Right ventricle myocardium superior (tissue), 1 donor: ENCODE measurements around the gene MRPS23. TPM values are rescaled to one million over a fixed set of nuclear protein-coding genes. Genes with fewer than 3 reads are reported as not detected.
A peak's percentile ranks its signal among the peaks of the same experiment; 100 is the strongest.

Experiments
- ATAC-seq: fragments of 200-7000 bp; cut with Tn5 transposase; one replicate; pipeline ENCODE4 v1.9.1; 2020; ENCODE audit warnings: mild to moderate bottlenecking; ENCODE audit not compliant: poor library complexity
- DNase-seq: peaks from one replicate; pipeline ENCODE4 v3.0.0-alpha.2; 2020
- intact Hi-C: fragments of 100-400 bp; cut with DNase I; formaldehyde crosslinking; loops from one replicate; pipeline ENCODE4 v1.11.2; 2022
- total RNA-seq: library from RNA; stranded (reverse); fragmentation: NEBNext Ultra II Directional; extraction: Animal tissue kit (Norgen Biotek cat#: 25700); gene quantifications from one replicate; pipeline ENCODE4 v1.2.1, GENCODE V29; 2021
- donor health status: DM: no; HTN: yes; CAD: no; lungs with severe emphysema.

MRPS23 gene
- total RNA-seq, 1 donor from 2014 or later, result 89.8 TPM

DNA sequence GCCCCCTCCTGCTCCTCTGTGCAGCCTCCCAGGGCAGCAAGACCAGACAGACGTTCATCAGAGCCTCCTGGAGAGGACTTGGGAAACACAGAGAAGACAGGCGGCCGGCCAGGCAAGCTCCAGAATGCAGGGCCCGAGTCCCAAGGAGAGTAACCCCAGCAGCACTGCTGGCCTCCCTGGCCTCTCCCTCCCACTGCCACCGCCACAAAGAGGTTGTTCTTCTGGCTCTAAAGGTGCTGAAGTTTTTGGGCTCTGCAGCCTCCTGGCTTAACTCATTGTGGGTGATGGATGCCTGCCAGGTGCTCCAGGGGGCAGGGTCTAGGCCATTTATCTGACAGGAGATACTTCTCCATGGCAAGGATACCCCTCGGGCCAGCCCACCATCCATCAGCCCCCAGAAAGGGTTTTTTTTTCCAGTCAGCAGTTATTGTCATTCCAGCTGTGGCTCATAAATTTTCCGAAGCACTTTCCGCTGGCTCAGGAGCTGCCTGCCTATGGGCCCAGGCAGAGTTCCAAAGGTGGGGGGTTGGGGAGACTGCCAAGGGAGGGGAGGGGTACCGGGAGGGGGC lies 32.0 kb upstream of the MRPS23 start:
- DNase-seq, result peak; percentile 70
- ATAC-seq, result peak; percentile 60
- intact Hi-C loops, result no loop called here

DNA sequence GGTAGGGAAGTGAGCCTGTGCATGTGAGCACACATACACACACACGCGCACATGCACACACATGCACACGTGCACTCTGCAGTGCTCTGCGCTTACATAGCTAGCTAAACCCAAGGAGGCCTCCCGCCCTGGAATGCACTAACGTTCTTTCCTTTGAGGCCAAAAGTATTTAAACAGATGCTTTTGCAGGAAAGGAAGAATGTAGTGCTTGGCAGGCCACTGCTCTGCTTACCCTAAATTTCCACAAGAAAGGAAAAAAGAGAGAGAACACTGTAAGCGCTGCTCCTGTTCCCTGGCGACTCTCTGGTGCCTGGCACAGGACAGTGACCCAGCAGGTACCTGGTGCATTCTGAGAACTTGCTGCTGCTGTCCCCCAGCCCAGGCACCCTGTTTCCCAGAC lies 31.3 kb upstream of the MRPS23 start:
- peak; percentile 8 for ATAC-seq
- intact Hi-C loops, result no loop called here
- no peak for DNase-seq

DNA sequence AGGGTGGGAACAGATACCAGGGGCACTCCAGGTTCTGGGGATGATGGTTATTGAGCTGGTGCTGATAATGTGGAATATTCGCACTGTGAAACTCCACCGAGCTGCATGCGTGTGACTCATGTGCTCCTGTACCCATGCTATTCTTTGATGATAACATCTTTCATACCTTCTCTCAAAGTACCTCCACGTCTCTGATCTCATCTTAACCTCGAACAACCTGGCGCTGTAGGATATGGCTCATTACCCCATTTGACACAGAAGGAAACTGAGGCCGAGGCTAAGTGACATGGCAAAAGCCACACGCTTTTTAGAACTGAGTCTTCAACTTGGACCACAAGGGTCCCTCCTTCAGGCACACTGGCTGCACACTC lies 30.2 kb upstream of the MRPS23 start:
- DNase-seq, result no peak
- intact Hi-C loops, result no loop called here
- no peak for ATAC-seq

DNA sequence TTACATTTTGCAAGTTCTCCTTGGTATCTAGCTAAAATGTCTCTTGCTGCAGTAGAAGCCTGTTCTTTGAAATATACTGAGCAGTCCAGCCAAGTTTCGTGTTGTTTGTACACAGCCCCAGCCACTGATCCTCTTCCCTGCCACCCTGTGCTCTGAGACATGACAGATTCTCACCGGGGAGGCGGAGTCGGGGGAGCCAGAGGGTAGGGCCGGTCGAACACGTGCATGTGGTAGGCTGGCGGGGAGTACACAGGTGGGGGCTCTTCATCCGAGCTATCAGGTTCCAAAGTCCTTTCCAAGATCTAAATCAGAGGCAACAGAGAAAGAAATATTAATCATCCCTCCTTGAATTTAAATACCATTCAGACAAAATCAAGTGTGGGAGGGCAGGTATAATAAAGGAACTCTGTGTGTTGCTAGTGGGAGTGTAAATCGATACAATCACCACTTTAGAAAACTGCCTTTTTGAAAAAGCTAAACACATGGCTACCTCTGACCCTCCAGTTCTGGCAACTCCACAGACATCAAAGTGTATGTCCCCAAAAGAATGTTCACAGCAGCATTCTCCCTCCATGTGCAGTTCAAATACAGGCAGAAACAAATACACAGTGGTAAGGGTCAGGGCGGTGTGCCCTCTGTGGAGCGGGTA lies 29.7 kb upstream of the MRPS23 start:
- intact Hi-C loops, result no loop called here
- DNase-seq, result no peak
- ATAC-seq, result no peak

DNA sequence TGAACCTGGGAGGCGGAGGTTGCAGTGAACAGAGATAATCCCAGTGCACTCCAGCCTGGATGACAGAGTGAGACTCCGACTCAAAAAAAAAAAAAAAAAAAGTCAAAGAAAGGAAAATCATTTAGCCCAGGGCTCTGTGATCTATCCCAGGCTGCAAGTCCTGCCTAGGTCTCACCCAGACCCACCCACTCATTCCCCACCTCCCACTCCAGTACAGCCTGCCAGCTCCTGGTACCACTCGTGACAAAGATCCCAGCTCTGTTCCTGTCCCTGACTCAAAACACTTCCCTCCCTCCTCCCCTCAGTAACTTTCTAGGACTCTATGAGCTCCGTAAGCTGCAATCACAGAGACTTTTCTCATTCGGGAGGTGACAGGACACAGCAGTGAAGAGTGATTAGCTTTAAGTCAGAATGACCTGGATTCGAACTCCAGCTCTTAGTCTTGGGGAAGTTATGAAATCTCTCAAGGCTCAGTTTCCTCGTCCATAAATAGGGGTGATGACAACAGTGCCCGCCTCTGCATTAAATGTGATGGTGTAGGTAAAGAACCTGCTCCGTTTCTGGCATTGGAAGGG lies 28.0 kb upstream of the MRPS23 start:
- intact Hi-C loops, result no loop called here
- no peak for ATAC-seq
- no peak for DNase-seq

DNA sequence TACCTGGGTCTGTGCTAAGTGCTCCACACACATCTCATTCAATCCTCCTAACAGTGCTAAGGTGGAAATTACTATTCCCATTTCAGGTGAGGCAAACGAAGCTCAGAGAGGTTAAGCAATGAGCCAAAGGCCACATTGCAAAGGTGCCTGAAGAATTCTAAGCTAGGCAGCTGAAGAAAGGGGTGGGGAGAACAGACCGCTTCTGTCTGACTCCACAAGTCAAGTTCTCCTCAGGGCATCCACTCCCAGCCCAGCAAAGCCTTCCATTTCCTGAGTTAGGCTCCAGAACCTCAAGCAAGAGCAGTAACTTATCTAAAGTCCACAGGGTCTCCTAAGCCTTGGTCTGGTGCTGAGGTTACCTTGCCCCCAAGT lies 27.0 kb upstream of the MRPS23 start:
- intact Hi-C loops, result no loop called here
- no peak for DNase-seq
- ATAC-seq, result no peak

DNA sequence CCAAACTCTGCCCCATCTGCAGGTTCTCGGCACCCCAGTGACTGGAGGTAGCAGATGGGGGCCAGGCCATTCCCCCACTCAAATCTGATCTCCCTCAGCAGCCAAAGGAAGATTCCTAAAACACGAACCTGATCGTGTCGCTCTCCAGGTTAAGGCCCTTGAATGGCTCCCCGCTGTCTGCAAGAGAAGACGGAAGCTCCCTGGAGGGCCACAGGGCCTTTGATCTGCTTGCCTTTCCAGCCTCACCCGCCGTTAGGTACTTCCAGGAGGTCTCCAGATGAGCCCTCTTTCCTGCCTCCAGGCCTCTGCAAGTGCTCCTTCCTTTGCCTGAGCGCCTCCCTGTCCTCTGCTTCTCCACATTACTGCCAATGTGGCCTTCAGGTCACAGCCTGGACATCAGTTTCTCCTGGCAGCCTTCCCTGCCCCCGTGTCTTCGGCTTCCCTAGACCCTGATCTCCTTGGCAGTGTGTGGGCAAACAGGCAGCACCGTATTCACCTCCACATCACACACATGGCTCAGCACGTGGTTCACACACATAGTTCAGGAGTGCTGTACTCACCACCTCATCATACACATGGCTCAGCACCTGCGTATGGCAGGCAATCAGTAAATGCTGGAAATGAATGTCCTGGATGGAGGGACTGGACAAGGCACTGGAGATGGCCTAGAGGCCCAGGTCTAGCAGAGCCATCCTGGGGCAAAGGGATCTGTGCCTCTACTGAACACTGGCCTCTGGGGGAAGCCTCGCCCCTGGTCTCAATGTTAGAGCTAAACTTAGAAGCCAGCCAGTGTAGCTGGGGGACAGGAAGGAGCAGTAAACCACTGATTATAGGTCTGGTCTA lies 26.4 kb upstream of the MRPS23 start:
- no peak for DNase-seq
- intact Hi-C loops, result no loop called here
- ATAC-seq, result no peak

DNA sequence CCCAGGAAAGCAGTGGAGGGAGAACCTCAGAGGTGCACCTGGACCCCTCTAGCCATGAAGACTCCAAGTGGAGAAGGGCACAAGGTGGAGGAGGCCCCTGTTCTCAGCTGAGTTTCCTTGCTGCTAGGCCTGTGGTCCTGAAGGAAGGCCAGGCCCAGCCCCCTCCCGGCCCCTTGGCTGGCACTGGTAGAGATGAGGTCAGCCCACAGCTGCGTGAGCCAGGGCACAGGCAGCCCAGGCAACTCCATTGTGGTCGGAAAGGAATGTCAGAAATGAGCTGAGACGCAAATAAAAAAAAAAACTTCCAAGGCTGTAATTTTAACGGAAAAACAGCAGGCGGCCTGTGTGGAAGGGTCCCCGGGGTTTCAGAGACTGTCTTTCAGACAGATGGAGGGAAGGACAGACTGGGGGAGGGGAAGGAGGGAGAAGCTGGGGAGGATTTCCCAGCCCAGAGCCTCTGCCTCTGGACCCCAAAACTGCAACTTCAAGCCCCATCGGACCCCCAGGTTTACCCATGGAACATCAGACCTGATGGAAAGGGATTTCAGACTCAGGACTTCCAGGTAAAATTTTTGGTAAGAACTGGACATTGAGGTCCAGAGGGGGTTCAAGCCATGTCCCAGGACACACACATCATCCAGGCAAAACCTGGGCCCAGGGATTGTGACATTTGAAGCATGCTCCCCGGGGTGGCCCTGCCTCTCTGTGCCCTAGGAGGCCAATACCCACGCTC lies 25.6 kb upstream of the MRPS23 start:
- ATAC-seq, result peak; percentile 86
- peak; percentile 88 for DNase-seq

DNA sequence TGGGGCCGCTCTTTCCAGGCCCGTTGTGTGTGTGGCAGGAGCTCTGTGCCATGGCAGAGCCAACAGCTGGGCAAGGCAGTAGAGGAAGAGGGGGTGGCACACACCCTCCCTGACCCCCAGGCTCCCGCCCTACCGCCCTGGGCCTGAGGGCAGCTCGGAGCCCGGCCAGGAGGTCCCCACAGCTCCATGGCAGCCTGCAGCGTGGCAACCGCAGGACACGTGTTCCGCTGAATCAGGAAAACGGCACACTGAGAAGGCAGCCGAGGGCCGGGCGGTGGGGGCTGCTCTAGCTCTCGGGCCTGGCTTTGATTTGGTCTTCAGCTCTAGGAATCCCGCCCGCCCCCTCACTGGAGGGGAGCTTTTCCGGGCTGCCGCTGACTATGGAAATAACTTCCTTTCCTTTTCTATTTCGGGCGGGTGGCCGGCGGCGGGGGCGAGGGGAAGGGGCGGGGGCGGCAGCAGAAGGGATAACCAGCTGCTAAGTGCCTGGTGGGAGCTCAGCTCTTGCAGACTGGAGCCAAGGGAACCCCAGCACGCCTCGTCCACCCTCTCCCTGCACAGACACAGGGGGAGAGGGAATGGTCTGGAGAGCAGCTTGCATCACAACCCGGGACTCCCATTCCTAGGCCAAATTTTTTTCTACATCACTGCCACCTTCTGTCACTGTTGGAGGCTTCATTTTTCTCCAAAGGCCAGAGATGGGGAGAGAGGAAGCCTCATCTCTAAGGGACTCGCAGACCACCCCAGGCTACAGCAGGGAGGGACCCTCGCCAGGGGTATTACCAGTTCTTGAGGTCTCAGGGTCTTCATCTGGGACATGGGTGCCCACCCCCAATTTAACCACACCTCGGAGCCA lies 24.8 kb upstream of the MRPS23 start:
- intact Hi-C loops, result no loop called here
- ATAC-seq, result peak; percentile 65
- DNase-seq, result peak; percentile 88

More for the DNA sequence above, 25.6 kb upstream of the MRPS23 start:
- intact Hi-C loops, result no loop called here

DNA sequence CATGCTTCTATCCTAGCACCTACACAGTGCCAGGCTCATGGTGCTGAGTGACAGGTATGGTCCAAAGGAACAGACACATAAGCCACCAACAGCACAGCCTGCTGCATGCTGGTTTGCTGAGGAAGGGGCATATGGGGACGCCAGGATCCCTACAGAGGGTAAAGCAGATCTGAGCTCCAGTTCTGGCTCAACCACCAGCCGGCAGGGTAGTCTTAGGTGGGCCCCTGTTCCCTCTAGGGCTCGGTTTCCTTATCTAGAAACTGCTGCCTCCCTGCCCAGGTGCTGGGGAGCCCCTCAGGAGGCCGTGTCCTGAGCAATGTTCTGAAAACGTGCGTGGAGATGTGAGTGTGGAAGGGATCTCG lies 24.2 kb upstream of the MRPS23 start:
- no peak for ATAC-seq
- no peak for DNase-seq
- intact Hi-C loops, result no loop called here

DNA sequence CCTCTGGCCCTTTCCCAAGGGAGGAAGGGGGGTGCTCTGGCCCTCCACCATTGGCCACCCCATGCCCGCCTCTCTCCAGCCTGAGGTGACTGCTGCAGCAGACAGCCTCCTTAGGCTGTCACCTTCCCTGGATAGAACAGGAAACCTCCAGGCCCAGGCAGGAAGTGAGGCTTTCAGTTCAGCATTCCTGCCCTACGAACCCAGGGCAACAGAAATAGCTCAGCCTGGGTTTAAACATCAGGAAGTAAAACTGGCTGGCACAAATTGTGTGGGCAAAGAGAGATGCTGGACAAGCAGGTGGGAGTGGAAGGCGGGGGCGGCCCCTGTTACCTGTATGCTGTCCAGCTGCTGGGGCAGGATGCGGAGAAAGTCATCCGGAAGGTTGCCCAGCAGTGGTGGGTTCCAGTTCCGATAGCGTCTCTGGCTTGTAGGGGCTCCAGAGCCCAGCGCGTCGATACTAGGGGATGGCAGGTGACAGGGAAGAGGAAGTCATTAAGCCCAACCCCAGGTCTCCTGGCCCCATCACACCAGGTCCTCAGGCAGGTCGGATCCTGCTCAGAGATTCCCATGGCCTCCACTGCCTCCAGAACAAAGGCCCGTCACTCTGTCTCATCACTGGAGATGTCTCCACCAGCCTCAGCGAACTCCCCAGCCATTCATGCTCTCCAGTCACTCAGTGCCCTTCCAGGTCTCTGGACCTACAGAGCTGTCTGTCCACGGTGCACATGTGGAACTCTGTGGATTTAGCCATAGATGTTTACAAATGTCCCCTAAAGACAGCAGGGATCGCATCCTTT lies 23.6 kb upstream of the MRPS23 start:
- no peak for DNase-seq
- no peak for ATAC-seq
- intact Hi-C loops, result no loop called here

DNA sequence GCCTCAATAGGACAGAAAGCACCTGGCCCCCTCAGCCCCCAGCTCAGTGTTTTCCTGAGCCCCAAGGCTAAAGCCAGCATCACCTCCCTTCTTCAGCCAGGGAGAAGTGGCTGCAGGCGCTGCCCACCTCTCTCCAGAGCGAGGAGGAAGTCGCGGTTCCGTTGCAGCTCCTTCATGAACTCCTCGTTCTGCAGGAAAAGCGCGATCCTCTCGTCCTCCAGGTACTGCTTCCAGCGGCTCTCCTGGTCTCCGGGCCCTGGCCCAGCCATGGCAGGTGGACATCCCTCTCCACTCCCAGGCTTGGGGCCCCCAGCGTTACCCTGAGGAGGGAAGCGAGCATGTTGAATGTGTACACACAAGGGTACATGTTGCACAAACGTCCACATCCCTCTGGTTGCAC lies 22.7 kb upstream of the MRPS23 start:
- intact Hi-C loops, result no loop called here
- ATAC-seq, result no peak
- no peak for DNase-seq

DNA sequence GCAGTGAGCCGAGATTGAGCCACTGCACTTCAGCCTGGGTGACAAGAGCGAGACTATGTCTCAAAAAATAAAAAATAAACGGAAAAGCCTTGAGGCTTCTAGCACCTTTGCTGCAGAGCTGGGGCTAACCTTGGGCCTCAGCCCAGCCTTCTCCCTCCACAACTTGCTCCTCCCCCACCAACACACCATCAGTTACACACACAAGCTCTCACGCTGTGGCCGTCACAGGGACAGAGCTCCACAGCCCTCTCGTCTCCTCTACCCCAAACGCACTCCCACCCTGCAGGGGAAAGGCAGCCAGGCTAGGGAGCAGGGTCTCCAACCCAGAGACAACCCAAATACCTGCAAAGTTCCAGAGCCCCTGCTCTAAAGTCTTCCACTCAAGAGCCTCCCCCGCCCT lies 22.0 kb upstream of the MRPS23 start:
- intact Hi-C loops, result no loop called here
- ATAC-seq (no peak), DNase-seq (no peak)

DNA sequence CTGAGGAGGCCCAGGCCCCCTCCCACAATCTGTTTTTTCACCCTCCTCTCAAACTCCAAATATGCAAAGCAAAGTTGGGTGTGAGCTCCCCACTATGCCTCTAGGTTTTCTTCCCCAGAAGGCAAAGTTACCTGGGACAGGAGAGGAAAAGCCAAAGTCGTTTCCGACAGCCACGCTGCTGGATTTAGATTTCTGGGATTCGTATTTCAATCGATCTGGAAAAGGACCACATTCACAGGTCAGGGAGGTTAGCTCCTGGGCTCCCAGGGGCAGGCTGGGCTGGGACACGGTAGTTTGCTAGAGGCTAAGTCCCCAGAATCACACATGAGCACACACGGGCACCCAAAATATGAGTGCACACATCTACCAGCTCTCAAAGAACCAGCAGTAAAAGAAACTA lies 21.3 kb upstream of the MRPS23 start:
- no peak for ATAC-seq
- DNase-seq, result no peak
- intact Hi-C loops, result no loop called here

DNA sequence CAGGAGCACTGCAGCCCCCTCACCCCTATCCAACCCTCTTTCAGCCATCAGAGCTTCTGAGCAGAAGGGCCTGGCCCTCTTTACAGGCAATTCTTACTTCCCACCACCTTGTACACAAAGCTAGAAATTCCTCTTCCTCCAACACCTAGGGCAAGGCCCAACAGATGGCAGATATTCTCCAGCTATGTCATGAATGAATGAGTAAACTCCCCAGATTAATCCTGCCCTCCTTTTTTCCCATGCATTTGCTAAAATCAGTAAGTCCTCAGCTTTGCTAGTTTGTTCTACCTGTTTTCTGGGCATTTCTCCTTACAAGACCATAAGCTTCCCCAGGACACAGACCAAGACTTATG lies 20.4 kb upstream of the MRPS23 start:
- DNase-seq (no peak), ATAC-seq (no peak)
- intact Hi-C loops, result no loop called here

DNA sequence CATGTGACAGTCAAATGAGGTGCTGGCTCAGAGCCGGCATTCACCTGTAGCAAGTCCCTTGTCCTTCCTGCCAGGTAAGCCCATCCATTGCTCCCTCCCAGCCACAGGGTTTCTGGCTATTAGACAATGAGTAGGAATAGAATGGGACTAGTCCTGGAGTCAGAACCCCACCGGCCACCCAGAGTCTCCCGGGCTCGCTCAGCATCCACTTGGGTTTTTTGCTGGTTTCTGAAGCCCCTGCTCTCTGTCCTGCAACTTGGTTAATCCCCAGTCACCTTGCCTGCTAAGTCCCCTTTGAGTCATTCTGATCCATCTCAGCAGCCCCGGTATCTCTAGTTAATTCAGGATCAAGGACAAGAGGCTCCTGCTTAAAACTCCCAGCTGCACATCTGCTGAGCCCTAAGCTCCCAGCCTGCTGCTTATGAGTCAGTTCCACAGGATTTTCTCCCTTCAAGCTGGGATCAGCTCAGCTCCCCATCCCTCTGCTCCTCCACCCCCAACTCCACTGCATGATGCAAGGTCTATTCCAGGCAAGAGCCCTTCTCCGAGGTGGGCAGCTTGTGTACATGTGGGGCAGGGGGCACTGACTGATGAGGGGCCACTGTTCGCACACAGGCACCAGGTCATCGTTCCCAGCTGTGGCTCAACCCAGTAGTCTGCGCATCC lies 19.9 kb upstream of the MRPS23 start:
- ATAC-seq, result no peak
- DNase-seq, result no peak
- intact Hi-C loops, result no loop called here

DNA sequence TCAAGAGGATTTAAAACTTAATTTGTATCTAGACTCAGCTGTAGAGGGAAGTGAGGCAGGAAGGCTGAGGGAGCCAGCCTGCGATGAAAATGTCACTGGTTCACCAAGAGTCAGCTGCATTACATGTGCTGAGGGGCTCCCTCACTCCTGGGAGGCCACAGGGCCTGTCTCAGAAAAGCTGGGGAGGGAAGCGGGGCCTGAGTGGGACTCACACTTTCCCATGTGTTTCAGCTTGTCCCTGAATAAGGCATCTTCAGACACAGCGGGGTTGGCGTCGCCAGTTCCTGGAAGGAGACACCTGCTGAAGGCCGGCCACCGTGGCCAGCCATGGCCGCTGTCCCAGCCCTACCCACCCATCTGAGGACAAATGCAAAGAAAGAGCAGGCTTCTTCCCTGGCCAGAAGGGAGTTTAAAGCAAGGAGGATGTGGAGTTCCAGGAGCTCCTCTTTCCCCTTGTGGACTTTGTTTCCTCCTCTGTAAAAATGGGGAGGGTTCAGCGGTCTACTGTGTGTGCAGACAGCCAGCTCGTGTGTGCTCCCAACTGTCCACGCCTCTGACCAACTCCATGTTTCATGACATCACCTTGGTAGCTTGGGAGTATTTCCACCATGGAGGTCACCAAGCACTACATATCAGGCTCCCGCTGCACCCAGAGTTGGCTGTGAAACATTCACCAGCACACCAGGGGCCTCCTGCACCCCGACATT lies 19.2 kb upstream of the MRPS23 start:
- peak; percentile 45 for DNase-seq
- ATAC-seq, result no peak

More for the DNA sequence above, 19.2 kb upstream of the MRPS23 start:
- intact Hi-C loops, result no loop called here
